Endometrial microvascular endothelial cells (primary cell): ENCODE data around the gene ERFL. TPM values are rescaled to one million over a fixed set of nuclear protein-coding genes. Genes with fewer than 3 reads are reported as not detected.
"Not testable (repeated sequence)": the region's sequence is repeated elsewhere in the genome, so short reads cannot be mapped to it uniquely, and the experiment has no call there.

Experiments used
- in situ Hi-C: cut with HindIII; loops from 2 replicates; pipeline ENCODE4 v1.10.0; 2017; ENCODE audit warnings: low sequenced_read_pairs, low pct_unique_long_range_greater_than_20kb; ENCODE audit errors: inconsistent ontology term
- total RNA-seq: library from RNA; depleted of rRNA; stranded (reverse); fragments of >200 nt; gene quantifications from one replicate; pipeline ENCODE4 v1.2.3, GENCODE V29; 2015; ENCODE audit errors: inconsistent ontology term

ERFL gene
- total RNA-seq, 1 donor from 2014 or later, result not detected

DNA sequence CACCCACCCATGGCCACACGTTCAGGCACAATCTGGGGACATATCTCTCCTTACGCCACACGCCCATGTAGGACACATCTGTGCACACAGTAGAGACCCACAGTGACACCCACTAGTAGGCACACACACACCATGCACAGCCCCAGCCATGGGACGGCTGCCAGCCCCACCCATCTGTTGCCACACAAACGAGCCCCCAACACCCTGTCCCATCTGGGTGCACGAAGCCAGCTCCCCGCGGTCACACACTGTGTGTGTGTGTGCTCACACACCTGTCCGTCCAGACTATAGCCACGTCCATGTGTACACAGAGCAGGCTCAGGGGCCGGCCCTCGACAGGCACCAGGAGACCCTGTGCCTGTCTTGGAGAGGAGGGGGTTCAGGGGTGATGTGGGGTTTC is 10.6 kb downstream of the ERFL start:
- in situ Hi-C loops, result no loop called here

DNA sequence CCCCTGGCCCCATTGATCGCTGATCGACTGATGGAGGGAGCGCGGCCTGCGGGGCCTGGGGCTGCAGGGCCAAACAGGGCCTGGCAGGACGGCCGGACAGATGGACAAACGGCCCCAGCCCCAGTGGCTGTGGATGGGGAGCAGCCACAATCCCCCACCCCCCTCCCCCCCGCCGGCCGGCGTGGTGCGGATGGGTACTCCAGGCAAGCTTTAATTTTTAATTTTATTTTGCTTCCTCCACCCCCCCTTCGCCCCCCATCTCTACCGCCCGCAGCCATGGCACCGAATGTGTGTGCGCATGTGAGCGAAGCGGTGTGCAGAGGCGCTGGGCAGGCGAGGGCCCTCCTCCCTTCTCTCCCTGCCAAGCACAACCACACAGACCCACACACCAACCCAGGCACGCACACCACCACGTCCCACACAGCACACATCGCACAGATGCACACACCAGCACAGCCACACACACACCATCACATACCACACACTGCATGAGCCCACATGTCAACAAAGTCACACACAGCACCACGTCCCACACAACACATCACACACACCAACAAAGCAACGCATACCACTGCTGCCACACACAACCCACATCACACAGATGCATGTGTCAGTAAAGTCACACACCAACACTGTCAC is 12.4 kb downstream of the ERFL start:
- in situ Hi-C loops, result no loop called here

DNA sequence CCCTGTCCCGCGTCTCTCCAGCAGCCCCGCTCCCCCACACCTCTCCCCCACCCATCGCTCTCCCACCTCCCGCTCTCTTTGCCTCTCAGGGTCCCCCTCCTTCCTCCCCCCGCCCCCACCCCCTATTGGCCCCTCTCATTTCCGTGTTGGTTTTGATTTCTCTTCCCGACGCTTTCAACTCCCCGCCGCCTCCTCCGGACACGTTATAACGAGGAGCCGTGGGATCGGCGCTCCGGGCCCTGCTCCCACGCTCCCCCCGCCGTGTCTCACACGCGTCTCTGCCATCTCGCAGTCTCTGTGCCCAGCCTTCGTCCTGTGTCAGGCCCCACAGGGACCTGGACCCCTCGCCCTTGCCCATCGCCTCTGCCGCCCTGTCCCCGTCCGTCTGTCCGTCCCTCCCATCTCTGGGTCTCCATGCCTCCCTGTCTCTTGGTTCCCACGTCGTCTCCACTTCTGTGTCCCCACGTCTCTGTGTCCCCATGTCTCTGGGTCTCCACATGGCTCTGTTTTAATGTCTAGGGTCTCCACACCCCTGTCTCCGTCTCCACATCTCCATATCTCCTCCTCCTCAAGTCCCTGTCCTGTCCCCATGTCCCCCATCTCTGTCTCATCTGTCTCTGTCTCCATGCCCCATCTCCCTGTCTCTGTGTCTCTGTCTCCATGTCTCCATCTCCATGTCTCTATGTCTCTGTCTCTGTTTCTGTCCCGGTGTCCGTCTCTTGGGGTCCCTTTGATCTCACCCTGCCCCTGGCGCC is 13.1 kb downstream of the ERFL start:
- in situ Hi-C loops, result no loop called here

DNA sequence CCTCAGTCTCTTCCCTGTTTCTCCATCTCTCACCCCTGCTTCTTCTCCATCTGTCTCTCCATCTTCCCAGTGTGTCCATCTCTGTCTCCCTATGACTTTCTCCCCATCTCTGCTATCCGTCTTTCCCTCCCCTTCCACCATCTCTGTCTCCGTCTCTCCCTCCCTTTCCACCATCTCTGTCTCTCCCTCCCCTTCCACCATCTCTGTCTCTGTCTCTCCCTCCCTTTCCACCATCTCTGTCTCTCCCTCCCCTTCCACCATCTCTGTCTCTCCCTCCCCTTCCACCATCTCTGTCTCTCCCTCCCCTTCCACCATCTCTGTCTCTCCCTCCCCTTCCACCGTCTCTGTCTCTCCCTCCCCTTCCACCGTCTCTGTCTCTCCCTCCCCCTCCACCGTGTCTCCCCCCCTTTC is 13.8 kb downstream of the ERFL start:
- in situ Hi-C loops, result not testable (repeated sequence)

DNA sequence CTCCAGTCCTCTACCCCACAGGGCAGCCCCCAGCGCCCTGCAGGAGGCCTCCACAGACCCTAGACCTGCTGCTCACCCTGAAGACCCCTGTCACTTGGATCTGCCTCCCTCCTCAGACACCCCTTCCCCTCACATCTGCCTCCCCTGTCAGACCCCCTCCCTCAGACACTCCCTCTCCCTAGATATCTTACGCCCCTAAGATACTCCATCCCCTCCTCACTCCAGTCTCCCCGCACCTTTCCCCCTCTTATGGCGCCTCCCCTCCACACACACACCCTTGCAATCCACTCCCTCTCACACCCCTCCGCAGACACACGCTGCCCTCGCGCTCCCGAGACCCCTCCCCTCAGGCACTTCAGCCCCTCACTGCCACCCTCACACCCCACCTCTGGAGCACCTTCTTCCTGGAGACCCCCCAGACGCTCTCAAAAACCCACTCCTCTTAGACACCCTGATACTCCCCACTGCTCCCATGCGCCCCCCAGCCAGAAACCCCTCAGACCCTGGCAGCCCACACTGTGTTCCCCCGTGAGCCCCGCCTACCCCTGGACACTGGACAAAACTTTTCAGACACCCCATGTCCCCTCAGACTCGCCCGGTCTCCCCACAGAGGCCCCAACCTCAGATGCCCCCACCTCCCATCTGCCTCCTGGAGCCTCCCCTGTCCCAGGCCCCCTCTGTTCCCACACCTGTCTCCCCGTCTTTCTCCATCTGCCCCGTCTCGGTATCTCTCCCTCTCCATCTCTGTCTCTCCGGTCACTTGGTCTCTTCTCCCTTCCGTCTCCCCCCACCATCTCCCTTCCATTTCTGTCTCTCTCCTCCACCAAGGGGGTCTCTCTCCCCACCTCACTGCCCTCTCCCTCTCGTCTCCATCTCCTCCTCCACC is 14.5 kb downstream of the ERFL start:
- in situ Hi-C loops, result no loop called here

DNA sequence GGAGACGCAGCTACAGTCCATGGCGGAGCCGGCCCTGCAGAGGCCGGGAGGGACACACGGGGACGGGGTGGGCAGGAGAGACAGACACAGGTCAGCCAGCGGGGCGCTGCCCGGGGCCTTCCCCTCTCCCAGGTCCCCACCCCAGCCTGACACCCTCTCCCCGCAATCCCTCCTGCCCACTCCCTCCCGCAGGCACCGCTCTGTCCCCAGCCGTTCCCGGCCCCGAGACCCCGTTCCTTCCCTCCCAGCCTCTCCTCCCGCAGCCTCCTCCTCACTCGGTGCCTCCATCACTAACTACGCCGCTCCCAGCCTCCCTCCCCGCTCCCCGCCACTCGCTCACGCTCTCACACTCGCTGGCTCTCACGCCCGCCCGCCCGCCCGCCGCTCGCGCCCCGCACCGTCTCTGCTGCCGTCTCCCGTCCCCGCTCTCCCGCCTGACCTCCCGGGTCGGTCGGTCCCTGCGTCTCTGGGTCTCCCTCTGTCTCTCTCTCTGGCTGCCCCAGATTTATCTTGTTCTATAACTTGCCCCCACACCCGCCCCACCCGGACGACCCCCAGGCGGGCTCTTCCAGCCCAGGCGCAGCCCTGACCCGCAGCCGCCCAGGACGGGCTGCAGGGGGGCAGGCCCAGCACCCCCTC is 15.2 kb downstream of the ERFL start:
- in situ Hi-C loops, result no loop called here

DNA sequence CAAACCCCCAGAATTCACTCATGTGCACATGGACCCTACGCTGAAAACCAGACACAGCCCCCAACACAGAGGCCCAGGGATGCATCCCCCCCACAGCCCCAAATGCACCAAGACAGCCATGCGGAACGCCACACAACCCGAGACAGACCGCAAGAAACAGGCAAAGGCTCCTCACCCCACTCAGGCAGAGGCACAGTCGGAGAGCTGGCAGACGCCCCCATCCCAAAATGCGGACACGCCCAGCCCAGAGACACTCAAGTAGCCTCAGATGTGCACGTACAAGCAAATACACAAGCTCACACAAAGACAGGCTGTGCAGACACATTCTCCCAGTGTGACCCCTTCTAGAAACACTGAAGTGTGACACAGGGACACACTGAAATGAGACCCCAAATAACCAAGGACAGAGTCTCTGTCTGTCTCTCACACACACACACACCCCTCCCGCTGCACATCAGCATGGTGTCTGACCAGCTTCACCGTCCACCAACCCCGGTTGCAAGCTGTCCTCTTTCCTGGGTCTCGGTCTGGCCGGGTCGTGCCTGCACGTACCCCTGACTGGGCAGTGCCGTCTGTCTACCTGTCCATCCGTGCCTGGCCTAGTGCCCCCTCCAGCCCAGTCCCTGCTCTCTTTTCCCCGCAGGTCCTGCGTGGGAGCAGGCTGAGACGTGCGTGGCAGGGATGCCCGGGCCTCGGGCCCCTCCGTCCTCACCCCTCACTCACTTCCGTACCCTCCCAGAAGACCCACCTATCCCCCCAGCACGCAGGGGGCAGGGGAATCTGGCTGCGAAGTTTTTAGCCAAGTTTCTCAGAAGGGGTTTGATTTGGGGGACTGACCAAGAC is 16.1 kb downstream of the ERFL start:
- in situ Hi-C loops, result no loop called here

DNA sequence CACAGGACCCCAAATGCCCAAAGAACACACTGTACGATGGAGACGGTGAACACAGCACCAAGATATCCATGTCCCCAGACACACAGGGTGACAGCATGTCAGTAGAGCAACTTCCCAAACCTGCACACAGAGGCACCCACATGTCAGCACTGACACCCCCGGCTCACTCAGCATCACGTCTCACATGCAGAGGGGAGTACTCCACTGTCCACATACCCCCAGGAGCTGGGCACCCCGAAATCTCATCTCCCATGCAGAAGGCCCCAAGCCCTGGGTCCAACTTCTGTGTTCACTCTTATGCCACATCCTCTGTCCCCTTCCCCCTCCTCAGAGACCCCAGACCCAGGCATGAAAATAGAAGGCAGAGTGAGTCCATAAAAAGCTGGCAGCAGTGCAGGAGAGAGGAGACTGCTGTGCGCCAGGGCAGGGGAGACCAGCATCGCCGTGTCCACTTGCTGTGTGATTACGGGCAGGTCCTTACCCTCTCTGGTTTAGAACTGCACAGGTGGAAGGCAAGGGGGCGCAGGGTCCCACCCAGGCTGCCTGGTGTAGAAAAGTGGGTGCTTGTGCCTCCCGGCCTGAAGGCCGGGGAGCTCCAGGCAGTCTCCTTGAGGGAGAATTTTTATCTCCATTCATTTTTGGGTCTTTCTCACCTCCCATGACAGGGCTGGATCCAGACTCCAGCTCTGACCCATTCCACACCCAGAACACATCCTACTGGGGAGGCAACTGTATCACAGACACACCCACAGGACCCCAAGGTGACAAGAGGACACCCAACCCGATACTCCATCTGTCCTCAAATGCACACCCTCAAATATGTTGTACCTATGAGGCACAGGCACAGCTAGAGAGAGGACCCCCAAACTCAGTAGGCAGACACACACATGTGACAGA is 17.0 kb downstream of the ERFL start:
- in situ Hi-C loops, result no loop called here

DNA sequence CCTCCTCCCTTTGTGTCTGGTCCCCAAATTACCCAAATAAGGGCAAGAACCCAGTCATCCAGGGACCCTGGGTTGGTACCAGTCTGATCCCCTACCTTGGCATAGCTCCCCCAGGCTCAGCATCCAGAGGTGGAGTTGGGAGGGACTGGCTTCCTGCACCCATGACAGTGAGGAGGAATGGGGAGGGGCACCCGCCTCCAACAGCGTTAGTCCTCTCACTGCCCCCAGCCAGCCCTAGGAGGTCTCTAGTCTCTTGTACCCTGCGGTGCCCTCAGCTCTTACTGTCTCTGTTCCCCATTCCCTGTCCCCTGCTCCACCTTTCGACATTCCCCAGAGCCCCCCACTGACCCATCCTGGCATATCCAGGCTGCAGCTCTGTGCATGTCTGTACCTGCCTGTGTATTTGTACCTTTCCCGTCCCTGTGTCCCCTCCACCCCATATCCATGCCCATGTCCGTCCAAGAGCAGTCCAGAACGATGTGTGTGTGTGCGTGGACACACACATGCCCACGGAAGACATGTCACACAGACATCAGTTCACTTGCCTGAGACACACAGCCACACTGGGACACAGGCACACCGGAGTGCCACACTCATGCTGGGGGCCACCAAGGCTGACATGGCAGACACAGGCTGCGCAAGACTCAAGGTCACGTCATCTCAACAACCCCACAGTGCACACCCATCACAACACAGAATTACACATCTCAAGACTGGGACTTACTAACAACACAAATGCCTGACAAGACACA is 17.8 kb downstream of the ERFL start:
- in situ Hi-C loops, result no loop called here

DNA sequence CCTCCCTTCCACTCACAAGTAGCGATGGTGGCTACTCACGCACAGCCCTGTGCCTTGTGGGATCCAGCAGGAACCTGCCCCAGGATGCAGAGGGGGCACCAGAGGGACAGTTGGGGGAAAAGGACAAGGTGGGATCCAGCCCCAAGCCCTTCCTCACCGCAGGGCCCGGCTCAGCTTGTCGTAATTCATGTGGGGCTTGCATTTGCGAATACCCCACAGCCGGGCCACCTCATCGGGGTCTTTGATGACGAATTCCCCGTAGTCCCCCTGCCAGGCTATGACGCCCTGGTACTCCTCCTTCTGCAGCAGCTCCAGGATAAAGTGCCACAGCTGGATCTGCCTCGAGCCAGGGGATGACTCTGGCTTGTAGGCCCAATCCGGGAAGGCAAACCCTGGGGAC is 18.5 kb downstream of the ERFL start:
- in situ Hi-C loops, result no loop called here

DNA sequence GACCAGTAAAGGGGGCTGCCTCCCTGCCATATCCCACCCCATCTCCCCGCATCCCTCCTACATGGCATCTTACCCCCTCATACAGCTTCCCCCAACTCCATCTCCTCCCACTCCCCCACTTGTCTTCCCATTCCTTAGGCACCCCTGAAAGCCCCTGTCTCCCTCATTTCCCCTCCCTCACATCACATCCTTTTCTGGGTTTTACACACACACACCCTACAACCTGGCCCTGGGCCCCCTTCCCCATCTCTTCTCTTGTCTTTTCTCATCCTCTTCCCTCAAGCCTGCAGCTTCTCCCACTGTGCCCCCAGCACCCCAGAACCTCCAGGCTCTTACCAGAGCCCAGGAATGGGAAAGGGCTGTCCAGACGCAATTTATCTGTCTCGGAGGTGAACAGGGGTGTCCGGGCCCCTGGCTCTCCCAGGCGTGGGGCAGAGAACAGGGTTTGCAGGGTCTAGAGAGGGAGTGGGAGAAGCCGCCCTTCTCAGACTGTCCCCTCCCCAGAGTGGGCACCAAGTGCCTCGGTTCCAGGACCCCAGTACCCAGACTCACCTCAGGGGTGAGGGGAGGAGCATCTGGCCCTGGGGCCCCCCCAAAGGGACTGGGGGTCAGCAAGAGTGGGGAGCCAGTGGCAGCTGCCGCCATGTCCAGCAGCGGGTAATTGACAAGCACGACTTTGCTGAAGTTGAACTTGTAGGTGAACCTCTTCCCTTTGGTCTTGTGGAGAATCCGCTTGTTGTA is 19.4 kb downstream of the ERFL start:
- in situ Hi-C loops, result no loop called here

DNA sequence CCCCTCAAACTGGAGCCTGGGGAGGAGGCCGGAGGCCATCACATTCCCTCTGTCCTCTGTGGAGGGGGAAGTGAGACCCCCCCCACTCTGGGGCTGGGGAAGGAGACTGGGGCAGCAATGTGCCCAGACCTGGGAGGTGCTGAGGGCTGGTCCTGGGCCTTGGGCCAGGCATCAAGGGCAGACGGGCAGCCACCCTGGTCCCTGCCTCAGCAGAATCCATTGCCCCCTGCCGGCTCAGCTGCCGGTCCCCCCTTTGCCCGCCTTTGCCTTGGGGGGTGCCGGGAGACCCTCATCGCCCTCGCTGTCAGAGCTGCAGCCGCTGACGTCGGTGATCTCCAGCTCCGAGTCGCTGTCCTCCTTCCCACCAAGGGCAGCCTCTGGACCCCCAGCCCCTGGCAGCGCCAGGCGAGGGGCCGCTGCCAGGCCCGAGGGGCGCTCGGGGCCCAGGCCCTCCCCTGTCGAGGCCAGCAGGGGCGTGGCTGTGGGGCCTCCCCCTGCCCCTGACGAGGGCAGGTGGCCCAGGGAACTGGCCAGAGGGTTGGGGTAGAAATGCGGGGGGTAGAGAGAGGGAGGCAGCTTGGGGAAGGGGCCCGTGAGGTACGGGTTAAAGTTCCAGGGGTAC is 20.1 kb downstream of the ERFL start:
- in situ Hi-C loops, result no loop called here

DNA sequence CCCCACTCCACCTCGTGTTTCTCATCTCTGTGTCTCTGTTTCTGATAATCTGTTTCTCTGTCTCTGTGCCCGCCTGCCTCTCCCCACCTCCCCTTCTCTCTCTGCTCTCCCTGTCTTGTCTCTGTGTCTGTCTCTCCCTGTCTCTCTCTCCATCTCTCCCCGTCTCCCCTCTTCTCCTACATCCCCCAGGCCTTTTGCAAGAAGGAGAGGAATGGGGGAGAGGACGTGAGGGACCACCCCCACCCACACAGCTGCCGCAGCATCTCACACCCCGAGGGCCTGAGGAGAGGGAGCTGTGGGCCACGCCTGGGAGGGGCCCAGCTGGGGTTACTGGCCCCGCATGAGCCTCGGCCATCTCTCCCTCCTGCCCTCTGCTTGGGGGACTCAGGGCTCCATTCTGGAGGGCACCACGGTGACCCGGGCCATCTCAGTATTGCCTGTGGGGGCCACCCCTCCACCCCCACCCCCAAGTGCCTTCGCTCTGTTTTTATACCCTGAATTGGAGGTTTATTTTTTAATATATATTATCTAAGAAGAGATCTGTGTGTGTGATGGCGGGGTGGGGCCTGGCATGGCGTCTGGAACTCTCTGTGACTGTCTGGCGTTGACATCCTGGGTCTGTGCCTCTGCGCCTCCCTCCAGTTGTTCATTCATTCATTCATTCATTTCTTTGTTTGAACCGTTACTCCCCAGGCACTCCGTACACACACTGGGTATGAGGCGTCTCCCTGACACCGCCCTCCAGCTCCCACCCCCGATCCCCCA is 21.2 kb downstream of the ERFL start:
- in situ Hi-C loops, result no loop called here

DNA sequence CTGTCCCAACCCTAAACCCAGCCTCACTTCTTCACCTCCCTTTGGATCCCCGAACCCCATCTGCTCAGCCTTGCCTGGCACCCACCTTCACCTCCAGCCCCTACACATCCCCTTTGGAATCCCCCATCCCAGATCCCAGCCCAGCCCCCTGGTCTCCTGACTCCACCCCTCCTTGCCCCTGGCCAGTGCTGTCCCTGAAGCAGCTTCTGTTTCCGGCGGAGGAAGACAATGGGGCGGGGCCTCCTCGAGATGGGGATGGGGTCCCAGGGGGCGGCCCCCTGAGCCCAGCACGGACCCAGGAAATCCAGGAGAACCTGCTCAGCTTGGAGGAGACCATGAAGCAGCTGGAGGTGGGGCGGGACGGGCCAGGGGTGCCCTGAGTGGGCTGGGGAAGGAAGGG is 22.0 kb downstream of the ERFL start:
- in situ Hi-C loops, result no loop called here

DNA sequence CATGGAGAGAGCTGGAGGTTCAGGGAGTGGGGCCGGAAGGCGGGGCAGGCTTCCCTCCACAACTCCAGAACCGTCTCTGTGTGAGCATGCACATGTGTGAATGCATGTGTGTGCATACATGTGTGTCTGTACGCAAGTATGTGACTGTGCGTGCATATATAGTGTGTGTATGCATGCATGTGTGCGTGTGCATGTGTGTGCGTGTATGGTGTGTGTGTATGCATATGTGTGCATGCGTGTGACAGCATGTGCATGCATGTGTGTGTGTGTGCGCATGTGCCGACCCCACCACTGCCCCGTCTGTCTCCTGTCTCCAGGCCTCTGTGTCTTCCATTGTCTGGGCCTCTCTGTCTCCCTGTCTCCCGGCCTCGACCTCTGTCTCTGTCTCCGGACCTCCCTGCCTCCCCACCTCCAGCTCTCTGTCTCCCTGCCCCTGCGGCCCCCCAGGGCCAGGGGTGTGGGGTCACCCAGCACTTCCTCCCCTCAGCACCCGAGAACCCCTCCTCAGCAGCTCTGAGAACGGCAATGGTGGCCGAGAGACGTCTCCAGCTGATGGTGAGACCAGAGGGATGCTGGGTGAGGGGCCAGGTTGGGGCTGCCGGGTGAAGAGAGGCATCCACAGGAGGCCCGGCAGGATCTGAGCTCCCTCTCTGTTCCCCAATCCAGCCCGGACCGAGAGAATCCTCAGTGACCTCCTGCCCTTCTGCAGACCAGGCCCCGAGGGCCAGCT is 22.8 kb downstream of the ERFL start:
- in situ Hi-C loops, result no loop called here
